Kidney epithelial cell (primary cell): ENCODE data around the gene EML4. TPM values are rescaled to one million over a fixed set of nuclear protein-coding genes. Genes with fewer than 3 reads are reported as not detected.
A peak's percentile ranks its signal among the peaks of the same experiment; 100 is the strongest.

Experiments
- DNase-seq: peaks from one replicate; pipeline ENCODE4 v3.0.0-alpha.2; 2010; ENCODE audit warnings: low read depth
- H3K27me3 ChIP-seq: 2 replicates; pipeline ENCODE4 v1.6.0; 2011; ENCODE audit warnings: low read length; ENCODE audit not compliant: control insufficient read depth, insufficient read depth
- H3K36me3 ChIP-seq: 2 replicates; pipeline ENCODE4 v1.5.1; 2011; ENCODE audit warnings: low read length; ENCODE audit not compliant: control insufficient read depth, insufficient read depth
- H3K4me3 ChIP-seq: 2 replicates; pipeline ENCODE4 v1.5.1; 2011; ENCODE audit warnings: low read depth, mild to moderate bottlenecking, control low read depth, low read length
- total RNA-seq: library from RNA; depleted of rRNA; stranded (reverse); fragments of >200 nt; gene quantifications from 2 replicates; pipeline ENCODE4 v1.2.3, GENCODE V29; 2015
- TF ChIP-seq, protein P1 (sequence below): IDR thresholded peaks from 2 replicates; pipeline ENCODE4 v1.5.1; 2011; ENCODE audit warnings: mild to moderate bottlenecking, moderate library complexity, low read length, control low read depth, inconsistent platforms; ENCODE audit not compliant: insufficient read depth, poor library complexity, severe bottlenecking

Gene EML4
- total RNA-seq, 1 donor from 2014 or later = 33.8 TPM

DNA sequence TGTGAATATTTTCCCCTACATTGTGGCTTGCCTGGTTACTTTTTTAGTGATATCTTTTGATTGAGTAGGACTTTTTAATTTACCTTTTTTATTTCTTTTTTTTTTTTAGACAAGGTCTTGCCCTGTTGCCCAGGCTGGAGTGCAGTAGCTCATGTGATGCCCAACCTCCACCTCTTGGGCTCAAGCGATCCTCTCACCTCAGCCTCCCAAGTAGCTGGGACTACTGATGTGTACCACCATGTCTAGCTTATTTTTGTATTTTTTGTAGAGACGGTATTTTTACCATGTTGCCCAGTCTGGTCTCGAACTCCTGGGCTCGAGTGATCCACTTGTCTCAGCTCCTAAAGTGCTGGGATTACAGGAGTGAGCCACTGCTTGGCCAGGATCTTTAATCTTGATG is 25.3 kb downstream of the EML4 start:
- H3K4me3 ChIP-seq = no peak overlapping the region
- H3K27me3 ChIP-seq = no peaks in the 10 kb centered on the region
- DNase-seq = no peak
- TF ChIP-seq, protein P1, sequence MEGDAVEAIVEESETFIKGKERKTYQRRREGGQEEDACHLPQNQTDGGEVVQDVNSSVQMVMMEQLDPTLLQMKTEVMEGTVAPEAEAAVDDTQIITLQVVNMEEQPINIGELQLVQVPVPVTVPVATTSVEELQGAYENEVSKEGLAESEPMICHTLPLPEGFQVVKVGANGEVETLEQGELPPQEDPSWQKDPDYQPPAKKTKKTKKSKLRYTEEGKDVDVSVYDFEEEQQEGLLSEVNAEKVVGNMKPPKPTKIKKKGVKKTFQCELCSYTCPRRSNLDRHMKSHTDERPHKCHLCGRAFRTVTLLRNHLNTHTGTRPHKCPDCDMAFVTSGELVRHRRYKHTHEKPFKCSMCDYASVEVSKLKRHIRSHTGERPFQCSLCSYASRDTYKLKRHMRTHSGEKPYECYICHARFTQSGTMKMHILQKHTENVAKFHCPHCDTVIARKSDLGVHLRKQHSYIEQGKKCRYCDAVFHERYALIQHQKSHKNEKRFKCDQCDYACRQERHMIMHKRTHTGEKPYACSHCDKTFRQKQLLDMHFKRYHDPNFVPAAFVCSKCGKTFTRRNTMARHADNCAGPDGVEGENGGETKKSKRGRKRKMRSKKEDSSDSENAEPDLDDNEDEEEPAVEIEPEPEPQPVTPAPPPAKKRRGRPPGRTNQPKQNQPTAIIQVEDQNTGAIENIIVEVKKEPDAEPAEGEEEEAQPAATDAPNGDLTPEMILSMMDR = no peak
- H3K36me3 ChIP-seq = no peaks in the 10 kb centered on the region

DNA sequence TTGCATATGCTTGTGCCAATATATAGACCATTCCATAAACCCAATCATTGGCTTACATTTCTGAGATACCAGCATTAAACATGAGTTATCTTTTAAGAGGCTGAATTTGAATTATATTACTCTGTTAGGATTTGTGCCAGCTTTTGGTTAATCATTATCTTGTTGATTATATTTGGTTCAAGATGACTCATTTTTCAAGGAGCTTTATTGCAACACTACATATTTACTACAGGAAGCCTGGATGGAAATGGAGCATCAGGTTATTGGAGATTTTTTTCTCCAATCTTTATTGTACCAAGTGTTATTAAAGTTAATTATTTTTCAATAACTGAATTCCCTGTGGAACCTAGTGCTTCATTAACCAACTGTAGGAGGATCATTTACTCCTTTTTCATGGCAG is 26.4 kb downstream of the EML4 start:
- H3K27me3 ChIP-seq = no peaks in the 10 kb centered on the region
- no peaks in the 10 kb centered on the region for H3K36me3 ChIP-seq
- no peak overlapping the region for H3K4me3 ChIP-seq
- TF ChIP-seq, protein P1 = no peak
- peak; percentile 50 for DNase-seq

DNA sequence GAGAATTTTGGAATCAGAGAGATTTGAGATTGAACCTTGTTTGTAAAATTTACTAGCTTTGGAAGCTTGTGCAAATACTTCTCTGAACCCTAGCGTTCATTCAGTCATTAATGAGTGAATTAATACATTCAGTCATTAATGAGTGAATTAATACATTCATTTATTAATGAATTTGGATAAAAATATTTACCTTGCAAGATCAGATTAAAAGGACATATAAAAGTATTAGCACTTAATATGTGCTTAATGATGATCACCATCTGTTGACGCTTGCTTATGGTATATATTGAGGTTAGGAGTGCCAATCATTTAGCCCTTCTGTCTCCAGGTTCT is 26.9 kb downstream of the EML4 start:
- DNase-seq = no peak
- Histone ChIP-seq H3K4me3 (no peak overlapping the region), H3K27me3 (no peaks in the 10 kb centered on the region), H3K36me3 (no peaks in the 10 kb centered on the region)
- TF ChIP-seq, protein P1 = no peak

DNA sequence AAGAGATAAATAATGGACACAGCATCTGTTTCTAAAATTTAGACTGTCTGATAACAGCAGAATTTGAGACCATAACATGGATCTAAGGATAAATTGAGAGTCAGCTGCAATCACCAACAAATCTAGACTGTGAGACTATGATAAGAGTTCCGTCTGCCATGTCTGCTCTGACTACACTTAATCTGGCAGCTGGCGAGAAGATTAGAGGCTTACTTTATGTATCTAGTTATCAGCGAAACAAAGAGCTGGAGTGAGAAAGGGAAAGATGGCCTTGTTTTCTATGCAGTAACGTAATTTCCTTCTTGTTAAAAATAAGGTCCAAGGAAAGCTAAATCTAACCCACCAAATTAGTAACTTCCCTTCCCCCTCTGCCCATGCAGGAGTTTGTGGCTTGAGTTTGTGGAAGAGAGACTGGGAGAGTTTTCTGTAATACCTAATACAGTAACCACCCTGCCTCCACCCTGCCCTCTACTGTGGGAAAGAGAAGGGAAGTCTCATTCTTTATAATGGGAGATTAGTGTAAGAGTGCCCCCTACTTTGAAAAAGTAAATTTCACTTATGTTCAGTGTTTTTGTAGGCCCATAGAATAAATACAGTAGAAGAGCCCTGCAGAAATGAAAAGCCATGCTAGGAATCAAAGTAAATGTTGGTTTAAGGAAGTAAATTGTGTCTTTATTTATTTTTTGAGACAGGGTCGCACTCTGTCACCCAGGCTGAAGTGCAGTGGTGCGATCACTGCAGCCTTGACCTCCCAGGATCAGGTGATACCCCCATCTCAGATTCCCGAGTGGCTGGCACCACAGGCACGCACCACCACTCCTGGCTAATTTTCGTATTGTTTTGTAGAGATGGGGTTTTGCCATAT is 27.5 kb downstream of the EML4 start:
- Histone ChIP-seq H3K4me3 (no peak overlapping the region), H3K36me3 (no peaks in the 10 kb centered on the region), H3K27me3 (no peaks in the 10 kb centered on the region)
- TF ChIP-seq, protein P1 = peak; percentile 57
- peak; percentile 10 for DNase-seq

DNA sequence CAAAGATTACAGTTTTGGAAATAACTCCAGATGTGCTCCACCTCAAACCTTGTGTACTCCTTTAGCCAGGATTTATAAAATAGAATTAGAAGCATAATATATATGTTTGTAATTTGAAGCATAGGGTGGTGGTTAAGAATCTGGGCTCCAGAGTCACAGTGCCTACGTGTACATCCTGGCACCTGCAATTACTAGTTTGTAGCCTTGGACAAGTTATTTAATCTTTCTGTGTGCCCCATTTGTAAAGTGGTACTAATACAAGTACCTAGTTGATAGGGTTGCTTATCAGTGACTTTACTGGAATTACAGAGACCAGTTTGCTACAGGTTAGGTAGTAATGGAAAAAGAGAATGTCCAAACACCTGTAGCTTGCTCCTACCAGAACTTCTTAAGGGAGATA is 28.6 kb downstream of the EML4 start:
- H3K27me3 ChIP-seq = no peaks in the 10 kb centered on the region

More for the DNA sequence above, 28.6 kb downstream of the EML4 start:
- H3K36me3 ChIP-seq = no peaks in the 10 kb centered on the region
- H3K4me3 ChIP-seq = no peak overlapping the region
- TF ChIP-seq, protein P1 = no peak
- no peak for DNase-seq
